Measurements from ENCODE around the gene GALNTL6. TPM values are rescaled to one million over a fixed set of nuclear protein-coding genes. Genes with fewer than 3 reads are reported as not detected.

The GALNTL6 gene
- total RNA-seq, 1 experiment from 2014 or later: not detected

DNA sequence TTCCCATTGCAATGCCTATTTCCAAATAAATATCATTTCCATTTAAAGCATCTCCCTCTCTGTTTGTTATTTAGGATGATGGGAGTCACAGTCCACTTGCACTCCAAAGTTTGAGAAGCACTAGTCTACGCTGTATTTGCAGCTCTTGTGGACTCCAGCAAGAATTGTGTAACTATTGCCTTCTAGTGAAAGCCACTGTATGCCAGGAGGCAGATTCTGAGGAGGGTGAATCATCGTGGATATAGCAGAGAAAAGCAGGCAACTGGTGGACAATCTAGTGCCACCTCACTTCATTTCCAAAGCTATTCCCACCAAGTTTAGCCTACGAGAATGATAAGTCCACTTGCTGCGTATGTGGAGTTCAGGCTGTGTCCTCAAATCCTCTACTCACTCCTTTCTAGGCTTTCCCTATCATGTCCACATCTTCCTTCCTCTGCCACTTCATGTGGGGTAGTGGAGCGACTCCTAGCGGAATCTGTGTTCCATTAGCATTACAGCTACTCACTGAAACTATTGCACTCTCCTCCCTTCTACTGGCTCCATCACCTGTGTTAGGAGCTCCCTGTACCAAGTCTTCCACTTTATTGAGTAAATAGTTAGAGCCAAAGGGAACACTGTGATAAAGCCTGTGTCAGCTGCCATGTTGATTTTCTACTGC is 853.6 kb downstream of the GALNTL6 start (continued):
- TF ChIP-seq POLR2AphosphoS5 (IDR thresholded peaks at IDR 0.05; ENCODE audit: low read depth, low read length) (no peak), ELF1 (IDR thresholded peaks at IDR 0.05; ENCODE audit: borderline replicate concordance, low read depth) (no peak), RAD21 (IDR thresholded peaks at IDR 0.05; ENCODE audit: low read depth) (no peak), YY1 (IDR thresholded peaks at IDR 0.05; ENCODE audit: extremely low read depth, insufficient replicate concordance, low read depth, low read length) (no peak)
- TF ChIP-seq, protein P1, sequence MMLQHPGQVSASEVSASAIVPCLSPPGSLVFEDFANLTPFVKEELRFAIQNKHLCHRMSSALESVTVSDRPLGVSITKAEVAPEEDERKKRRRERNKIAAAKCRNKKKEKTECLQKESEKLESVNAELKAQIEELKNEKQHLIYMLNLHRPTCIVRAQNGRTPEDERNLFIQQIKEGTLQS (IDR thresholded peaks at IDR 0.05): no peak

DNA sequence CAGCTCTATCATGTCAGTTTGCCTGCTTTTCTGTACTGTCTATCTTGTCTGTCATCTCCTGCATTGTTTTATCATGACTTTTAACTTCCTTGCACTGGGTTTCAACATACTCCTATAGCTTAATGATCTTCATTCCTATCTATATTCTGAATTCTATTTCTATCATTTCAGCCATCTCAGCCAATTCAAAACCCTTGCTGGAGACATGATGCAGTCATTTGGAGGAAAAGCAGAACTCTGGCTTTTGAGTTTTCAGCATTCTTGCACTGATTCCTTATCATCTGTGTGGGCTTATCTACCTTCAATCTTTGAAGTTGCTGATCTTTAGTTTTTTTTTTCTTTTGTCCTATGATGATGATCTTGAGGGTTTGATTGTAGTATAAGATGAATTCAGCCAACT is 861.6 kb downstream of the GALNTL6 start:
- Histone ChIP-seq H3K9me2 (ENCODE audit: insufficient read depth) (no peaks in the 10 kb centered on the region), H3K27me3 (ENCODE audit: insufficient read depth, low read length) (no peaks in the 10 kb centered on the region), H3K9me3 (ENCODE audit: control insufficient read depth in 1 of 2, insufficient read depth in 1 of 2, low read depth in 1 of 2, low read length in 2 of 2) (no peaks in the 10 kb centered on the region), H4K20me1 (ENCODE audit: insufficient read depth) (no peaks in the 10 kb centered on the region), H3K4me3 (replicated peaks in 1 of 2; ENCODE audit: low read depth in 1 of 2, low read length in 2 of 2) (no peak overlapping the region), H3K4me1 (ENCODE audit: control insufficient read depth in 1 of 2, insufficient read depth in 2 of 2, low read length in 2 of 2) (no peaks in the 10 kb centered on the region), H2AFZ (ENCODE audit: low read depth, low read length, poor library complexity, severe bottlenecking) (no peak overlapping the region), H3K36me3 (ENCODE audit: control insufficient read depth in 1 of 2, insufficient read depth in 2 of 2, low read length in 2 of 2) (no peaks in the 10 kb centered on the region), H3K9ac (ENCODE audit: low read length) (no peak overlapping the region), H3K79me2 (ENCODE audit: insufficient read depth, low read length) (no peaks in the 10 kb centered on the region), H3K27ac (ENCODE audit: low read depth, low read length) (no peak overlapping the region), H3K4me2 (ENCODE audit: low read length) (no peak overlapping the region)
- no TSS peak for BruUV-seq (replicated peaks)
- intact Hi-C loops (cut with micrococcal nuclease): no loop called here
- TF ChIP-seq ZNF274 (IDR thresholded peaks at IDR 0.05; ENCODE audit: low read depth, low read length) (no peak), FOSL1 (IDR thresholded peaks at IDR 0.05; ENCODE audit: low read depth) (no peak), TCF7L2 (IDR thresholded peaks at IDR 0.05; ENCODE audit: borderline replicate concordance, extremely low read depth, insufficient read depth, insufficient read length) (no peak), EGR1 (IDR thresholded peaks at IDR 0.05; ENCODE audit: low read depth) (no peak), YY1 (IDR thresholded peaks at IDR 0.05; ENCODE audit: extremely low read depth, insufficient replicate concordance, low read depth, low read length) (no peak), SRF (IDR thresholded peaks at IDR 0.05; ENCODE audit: low read depth) (no peak)
- TF ChIP-seq, protein P2, sequence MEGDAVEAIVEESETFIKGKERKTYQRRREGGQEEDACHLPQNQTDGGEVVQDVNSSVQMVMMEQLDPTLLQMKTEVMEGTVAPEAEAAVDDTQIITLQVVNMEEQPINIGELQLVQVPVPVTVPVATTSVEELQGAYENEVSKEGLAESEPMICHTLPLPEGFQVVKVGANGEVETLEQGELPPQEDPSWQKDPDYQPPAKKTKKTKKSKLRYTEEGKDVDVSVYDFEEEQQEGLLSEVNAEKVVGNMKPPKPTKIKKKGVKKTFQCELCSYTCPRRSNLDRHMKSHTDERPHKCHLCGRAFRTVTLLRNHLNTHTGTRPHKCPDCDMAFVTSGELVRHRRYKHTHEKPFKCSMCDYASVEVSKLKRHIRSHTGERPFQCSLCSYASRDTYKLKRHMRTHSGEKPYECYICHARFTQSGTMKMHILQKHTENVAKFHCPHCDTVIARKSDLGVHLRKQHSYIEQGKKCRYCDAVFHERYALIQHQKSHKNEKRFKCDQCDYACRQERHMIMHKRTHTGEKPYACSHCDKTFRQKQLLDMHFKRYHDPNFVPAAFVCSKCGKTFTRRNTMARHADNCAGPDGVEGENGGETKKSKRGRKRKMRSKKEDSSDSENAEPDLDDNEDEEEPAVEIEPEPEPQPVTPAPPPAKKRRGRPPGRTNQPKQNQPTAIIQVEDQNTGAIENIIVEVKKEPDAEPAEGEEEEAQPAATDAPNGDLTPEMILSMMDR (IDR thresholded peaks at IDR 0.05 in 2 of 3, conservative IDR thresholded peaks at IDR 0.05 in 1 of 3; ENCODE audit: borderline replicate concordance in 1 of 3, insufficient read depth in 1 of 3, low read depth in 2 of 3, low read length in 2 of 3): no peak
- TF ChIP-seq, protein P3, sequence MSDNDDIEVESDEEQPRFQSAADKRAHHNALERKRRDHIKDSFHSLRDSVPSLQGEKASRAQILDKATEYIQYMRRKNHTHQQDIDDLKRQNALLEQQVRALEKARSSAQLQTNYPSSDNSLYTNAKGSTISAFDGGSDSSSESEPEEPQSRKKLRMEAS (IDR thresholded peaks at IDR 0.05): no peak
- no peak for ATAC-seq
- CTCF ChIA-PET: no interaction called here
- RAD21 ChIA-PET (ENCODE audit: low non-redundant PET in 1 of 2, low total read pairs in 2 of 2, uncharacterized antibody in 2 of 2, unreplicated experiment in 2 of 2): no interaction called here
- POLR2A ChIA-PET: no interaction called here
- DNase-seq (ENCODE audit: low read depth, low spot score): no peak
